GM19395 (cell line): ENCODE measurements around the gene MAPK11.
"Not testable (repeated sequence)": the region's sequence is repeated elsewhere in the genome, so short reads cannot be mapped to it uniquely, and the experiment has no call there.

Source experiments
- ATAC-seq: cut with Tn5 transposase; IDR thresholded peaks from one replicate; pipeline ENCODE4 v1.9.1; 2021; ENCODE audit warnings: mild to moderate bottlenecking, moderate library complexity; ENCODE audit not compliant: unreplicated experiment

The MAPK11 gene

DNA sequence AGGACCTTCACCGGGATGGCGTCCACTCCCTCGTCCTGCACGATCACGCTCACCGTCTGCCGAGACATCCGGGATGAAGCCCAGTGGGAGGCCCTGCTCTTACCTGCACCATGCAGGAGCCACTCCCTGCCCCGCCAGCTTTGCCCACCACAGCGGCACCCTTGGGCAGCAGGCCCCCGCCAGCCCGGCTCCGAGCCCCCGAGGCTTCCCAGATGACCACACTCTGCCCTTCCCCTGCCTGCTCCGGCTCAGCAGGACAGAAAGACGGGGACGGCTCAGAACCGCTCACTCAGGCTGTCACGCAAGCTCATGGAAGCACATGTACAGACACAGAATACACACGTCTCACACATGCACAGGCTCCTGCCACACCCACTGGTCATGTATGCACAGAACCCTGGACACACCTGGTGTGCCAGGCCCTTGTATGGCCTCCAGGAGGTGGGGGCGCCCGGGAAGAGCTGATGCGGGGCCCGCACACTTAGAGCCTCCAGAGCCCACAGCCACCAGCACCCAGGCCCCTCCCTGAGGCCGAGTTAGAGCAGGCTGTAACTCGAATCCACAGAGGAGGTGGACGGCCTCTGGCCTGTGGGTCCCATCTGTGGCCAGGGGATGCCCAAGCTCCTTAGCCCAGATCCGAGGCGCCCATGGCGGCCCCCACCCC lies 8.9 kb upstream of the MAPK11 start:
- no peak for ATAC-seq

DNA sequence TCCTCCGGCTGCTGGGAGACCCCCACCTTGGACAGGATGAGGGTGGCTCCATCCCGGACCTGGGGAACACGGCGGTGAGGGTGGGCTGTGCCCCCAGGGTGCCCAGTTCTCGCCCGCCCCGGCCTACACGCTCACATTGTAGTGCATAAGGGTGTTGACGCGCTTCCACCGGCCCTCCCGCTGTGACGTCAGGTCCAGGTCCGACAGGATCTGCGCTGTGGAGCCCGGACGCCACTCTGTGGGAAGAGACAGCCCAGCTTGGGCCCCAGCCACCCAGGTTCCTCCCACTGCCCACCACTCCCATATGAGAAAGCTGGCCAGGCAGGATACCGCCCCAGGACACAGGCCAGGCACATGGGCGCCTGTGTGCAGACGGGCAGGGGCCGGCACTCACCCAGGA lies 8.3 kb upstream of the MAPK11 start:
- ATAC-seq, result no peak

DNA sequence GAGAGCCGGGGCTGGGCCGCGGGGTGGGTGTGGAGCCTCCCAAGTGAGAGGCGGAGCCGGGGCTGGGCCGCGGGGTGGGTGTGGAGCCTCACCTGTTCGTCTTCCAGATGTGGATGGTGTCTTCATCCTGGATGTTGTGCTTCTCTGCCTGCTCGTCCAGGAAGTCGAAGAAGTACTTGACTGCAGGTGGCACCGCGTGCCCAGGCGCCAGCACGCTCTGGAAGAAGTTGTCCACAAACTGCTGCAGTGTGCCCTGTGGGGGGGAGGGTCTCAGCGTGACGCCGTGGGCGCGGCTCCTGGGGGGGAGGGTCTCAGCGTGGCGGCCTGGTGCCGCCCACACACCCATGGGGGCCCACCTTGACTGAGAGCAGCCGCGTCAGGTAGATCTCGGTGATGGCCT lies 7.6 kb upstream of the MAPK11 start:
- ATAC-seq, result no peak

DNA sequence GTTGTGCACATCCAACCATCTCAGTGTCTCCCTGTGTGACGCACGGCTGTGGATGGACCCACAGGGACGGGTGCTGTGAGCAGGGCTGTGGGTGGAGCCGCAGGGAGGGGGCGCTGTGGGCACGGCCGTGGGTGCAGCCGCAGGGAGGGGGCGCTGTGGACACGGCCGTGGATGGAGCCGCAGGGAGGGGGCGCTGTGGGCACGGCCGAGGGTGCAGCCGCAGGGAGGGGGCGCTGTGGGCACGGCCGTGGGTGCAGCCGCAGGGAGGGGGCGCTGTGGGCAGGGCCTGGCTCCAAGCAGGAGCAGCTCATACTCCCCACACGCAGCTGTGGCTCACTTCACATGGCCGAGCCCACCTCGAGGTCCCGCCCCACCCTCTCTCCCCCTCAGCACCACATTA lies 6.0 kb upstream of the MAPK11 start:
- ATAC-seq, result no peak

DNA sequence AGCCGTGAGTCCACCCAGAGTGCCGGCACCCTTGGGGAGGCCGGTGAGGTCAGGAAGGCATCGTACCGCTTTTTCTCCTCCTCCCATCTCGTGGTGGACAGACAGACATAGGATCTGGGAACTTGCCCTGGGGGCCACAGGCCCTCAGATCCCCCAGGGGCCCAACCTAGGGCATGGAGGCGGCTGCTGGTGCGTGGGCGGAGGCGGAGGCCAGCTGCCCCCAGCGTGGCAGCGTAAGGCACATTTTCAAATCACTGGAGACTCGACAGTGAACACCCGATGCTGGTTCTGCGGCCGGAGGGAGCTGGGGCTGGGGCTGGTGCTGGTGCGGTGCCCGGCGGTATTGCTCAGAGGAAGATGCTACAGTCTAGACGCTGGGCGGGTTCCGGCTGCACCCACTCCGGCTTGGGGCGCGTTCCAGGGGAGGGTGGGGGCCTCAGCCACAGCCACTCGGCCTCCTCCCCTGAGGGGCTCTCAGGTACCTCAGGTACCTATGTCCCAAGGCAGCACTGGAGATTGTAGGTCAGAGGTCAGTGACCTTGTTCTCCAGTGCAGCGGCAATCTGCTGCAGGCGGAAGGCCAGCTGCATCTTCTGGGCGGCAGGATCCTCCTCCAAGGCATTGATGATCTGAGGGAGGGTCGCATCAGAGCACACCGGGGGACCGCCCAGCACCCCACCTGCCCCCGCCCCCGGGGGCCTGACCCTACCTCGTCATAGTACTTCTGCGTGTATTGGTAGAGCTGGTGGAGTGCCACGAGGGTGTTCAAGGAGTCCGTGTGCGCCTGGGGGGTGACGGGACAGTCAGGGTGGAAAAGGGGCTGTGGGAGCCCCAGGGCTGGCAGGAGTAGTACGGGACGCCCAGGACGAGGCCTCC lies 5.2 kb upstream of the MAPK11 start:
- ATAC-seq, result no peak

DNA sequence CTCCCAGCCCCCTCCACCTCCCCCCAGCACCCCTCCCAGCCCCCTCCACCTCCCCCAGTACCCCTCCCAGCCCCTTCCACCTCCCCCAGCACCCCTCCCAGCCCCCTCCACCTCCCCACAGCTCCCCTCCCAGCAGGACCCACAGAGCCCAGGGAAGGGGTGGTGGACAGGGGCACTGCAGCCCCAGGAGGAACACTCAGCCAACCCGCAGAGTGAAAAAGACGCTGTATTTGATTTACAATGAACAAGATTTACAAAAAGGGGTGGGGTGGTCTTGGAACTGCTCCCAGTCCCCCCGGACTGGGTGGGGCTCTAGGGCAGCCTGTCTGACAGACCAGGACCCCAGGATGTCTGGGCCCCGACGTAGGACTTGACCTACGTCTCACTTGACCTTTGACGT lies 4.6 kb upstream of the MAPK11 start:
- no peak for ATAC-seq

DNA sequence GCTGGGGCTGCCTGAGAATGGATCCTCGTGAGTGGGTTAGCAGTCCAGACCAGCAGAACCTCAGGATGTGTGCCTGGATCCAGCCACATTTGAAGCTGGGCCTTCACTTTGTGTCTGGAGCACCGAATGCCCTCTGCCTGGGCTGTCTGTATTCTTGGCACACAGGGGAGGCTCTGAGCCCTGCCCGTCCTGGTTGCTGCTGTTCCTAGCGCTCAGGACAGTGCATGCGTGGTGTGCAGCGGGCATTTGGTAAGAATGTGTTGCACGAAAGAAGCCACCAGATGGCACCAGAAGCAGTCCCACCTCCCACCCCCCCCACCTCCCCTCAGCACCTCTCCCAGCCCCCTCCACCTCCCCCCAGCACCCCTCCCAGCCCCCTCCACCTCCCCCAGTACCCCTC lies 4.1 kb upstream of the MAPK11 start:
- no peak for ATAC-seq

DNA sequence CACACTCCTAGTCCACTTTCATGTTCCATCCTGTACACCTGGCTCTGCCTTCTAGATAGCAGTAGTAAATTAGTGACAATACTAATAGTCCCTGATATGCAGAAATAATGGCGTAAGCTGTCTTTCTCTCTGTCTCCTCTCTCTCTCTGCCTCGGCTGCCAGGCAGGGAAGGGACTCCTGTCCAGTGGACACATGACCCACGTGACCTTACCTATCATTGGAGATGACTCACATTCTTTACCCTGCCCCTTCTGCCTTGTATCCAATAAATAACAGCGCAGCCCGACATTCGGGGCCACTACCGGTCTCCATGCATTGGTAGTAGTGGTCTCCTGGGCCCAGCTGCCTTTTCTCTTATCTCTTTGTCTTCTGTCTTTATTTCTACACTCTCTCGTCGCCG lies 3.6 kb upstream of the MAPK11 start:
- not testable (repeated sequence) for ATAC-seq

DNA sequence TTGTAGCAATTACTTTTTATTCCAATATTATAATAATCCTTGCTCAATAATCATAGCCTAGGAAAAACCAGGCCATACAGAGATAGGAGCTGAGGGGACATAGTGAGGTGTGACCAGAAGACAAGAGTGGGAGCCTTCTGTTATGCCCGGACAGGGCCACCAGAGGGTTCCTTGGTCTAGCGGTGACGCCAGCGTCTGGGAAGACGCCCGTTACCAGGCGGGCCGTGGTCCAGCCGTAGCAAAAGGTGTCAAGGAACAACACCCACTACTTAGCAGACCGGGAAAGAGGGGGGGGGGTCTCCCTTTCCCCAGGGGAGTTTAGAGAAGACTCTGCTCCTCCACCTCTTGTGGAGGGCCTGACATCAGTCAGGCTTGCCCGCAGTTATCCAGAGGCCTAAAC lies 3.2 kb upstream of the MAPK11 start:
- not testable (repeated sequence) for ATAC-seq

DNA sequence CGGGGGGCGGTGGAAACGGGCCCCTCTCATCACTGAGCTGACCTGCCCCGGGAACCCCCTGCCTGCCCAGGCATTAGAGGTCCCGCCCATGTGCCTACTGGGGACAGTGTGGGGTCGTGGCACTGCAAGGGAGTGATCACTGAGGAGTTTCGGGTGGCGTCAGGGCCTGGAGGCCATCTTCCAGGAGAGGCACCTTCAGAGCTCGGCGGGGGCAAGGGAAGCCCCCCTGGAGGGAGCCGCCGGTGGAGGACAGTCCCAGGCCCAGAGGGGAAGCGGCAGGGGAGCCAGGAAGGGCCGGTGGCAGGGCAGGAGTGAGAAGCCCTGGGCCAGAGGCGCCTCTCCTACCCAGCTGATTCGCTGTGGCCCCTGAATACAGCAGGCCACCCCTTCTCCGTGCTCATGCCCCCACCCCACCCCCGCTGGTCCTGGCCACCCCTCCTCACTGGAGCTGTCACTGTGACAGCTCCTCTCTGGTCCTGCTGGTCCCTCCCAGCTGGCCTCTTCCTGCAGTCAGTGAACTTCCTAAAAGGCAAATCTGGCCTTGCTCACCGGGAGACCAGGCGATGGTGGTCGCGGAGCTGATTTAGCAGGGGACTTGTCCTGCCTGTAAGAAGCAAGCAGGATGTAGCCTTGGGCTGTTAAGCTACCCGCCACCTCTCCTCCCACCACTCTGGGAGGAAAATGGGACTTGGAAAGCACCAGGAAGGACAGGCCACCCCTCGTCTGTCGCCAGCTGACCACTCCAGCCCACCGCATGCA lies 2.0 kb upstream of the MAPK11 start:
- no peak for ATAC-seq

DNA sequence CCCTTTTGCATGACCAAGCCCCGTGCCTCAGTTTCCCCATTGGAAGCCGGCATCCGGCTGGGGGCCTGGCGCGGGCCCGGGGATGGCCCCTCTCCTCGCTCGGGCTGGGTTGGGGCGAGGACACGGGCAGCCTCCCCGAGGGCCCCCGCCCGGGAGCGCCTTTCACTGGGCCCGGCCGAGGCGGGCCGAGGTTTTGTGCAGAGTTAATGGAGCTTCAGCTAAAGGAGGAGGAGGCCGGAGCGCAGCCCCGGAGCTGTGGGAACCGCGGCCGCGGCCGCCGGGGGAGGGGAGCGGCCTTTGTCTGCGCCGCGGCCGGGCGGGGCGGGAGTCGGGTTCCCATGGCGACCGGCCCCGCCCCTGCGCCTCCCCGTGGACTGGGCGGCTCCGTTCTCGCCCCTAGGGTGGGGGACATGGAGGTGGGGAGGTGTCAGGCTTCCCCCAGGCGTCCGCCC lies 1.4 kb upstream of the MAPK11 start:
- no peak for ATAC-seq

DNA sequence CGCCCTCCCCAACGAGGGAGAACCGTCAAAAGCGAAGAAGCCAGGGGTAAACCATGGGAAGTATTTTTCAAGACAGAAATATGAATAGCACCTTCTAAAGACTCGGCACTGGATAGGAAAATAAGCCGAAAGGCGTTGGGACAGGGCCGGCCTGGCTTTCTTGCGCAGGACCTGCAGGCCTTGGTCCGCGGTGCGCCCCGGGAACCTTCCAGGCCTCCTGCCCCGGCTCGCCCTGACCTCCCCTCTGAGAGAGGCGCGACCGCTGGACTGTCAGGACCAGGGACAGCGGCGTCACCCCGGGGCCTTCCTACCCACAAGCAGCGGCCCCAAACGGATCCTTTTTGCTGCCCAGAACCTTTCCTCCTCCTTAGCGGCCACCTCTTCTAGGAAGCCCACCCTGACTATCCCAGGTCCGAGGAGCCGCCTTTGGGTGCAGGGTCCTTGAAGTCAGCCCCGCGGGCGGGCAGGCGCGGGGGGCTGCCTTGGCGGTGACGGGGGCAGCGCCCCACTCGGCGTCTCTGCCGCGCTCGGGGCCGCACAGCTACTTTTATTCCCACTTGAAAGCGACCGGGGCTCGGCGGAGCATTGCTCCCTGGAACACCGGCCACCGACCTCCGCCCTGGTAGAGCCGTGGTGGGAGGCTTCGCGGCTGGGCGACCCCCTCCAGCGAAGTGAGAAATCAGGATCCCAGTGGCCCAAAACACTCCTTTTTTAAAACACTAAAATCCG lies 650 bp upstream of the MAPK11 start:
- ATAC-seq, result no peak

DNA sequence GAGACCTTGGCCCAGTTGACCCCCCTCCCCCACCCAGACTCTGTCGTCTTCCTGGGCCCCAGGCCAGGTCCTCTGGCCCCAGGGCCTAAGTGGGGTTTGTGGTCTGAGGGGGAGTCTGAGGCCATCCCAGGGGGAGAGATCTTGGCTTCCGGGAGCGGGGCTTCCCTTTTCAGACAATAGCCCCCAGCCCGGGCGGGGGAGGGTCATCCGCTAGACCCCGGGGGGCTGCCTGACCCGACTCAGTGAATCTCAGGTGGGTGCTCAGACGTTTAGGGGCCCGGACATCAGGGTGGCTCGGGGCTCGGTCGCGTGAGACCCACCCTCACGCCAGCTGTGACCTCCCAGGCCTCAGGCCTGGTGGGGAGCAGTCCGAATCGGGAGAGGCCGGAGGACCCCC lies 609 bp downstream of the MAPK11 start:
- ATAC-seq, result no peak

DNA sequence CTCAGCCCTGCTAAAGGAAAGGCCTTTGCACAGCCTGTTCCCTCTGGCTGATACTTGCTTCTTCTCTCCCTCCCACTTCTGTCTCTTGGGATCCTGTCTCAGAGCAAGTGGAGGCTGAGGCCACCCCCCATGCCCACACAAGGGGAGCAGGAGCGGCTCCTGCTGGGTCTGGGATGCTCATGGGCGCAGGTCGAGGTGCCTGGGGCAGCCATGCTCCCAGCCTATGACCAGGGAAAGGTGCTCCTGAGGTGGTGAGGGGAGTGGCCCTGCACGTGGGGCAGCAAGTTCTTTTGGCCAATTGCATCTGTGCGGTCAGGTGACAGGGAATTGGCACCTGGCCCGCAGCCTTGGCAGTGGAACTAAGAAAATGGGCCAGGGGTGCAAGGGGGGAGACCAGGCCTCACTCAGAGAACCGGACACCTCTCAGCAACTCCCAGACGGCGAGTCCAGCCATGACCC lies 1.5 kb downstream of the MAPK11 start:
- ATAC-seq, result no peak

DNA sequence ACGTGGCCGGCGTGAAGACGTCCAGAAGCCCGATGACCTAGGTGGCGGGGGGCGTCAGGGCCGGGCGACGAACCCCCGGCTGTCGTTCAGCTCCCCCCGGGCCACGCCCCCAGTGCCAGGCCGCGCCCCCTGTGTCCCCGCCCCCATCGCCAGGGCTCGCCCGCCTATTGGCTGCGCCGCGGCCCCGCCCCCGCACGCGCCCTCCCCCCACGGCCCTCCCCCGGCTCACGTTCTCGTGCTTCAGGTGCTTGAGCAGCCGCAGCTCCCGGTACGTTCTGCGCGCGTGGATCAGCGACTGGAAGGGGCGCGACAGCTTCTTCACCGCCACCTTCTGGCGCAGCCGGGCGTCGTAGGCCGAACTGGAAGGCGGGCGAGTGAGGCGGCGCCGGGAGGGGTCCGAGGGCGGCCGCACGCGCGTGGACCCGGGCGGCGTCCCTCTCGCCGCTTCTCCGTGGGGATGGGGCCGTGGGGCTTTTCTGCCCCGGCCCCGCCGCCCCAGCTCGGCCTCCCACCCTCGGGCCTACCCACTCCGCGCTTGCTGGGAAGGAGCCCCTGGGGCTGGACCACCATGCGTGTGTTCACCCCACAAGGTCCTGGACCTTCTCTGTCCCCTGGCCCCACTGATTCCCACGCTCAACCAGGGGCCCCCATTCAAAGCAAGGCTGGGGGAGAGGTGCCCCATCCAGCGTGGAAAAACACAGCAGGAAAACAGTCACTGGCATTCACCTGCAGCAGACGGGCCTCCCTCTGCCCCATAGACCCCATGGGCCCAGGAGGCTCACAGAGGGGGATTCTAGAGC lies 2.4 kb downstream of the MAPK11 start:
- no peak for ATAC-seq

DNA sequence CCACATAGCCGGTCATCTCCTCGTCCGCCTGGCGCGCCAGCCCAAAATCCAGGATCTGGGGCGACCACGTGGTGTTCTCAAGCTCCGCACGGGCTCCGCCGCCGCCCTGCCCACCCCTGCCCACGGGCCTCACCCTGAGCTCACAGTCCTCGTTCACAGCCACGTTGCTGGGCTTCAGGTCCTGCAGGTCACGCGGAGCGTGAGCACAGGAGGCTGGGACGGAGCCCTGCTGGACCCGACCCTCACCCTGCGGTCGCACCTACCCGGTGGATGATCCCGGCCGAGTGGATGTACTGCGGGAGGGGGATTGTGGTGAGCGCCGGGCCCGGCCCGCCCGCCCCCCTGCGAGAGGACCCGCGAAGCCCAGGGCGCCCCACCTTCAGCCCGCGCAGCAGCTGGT lies 3.2 kb downstream of the MAPK11 start:
- ATAC-seq, result no peak

DNA sequence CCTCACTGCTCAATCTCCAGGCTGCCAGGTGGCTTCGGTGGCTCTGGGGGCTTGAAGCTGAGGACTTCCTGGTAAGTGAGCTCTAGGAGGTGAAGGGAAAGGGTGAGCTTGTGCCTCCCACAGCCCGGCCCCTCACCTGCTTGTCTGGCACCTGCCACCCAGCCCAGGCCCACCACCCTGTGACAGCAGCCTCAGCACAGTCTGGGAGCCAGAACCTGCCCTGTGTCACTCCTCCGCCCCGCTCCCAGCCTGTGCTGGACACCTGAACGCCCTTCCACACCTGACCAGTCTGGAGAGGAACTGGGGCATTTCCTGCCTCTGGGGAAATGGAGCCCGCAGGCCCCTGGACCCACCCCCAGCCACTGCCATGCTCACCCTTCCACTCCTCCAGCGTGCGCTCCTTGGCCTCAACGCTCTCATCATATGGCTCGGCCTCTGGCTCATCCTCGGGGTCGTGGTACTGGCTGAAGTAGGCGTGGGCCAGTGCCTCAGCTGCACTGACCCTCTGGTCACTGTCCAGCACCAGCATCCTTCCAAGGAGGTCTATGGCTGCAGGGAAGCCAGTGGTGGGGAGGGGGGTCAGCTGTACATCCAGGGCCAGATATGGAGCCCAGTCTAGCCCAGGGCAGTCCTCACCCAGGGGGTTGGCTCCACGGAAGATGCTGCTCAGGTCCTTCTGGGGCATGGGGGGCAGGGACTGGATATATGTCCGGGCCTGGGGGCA lies 5.1 kb downstream of the MAPK11 start:
- ATAC-seq, result no peak

DNA sequence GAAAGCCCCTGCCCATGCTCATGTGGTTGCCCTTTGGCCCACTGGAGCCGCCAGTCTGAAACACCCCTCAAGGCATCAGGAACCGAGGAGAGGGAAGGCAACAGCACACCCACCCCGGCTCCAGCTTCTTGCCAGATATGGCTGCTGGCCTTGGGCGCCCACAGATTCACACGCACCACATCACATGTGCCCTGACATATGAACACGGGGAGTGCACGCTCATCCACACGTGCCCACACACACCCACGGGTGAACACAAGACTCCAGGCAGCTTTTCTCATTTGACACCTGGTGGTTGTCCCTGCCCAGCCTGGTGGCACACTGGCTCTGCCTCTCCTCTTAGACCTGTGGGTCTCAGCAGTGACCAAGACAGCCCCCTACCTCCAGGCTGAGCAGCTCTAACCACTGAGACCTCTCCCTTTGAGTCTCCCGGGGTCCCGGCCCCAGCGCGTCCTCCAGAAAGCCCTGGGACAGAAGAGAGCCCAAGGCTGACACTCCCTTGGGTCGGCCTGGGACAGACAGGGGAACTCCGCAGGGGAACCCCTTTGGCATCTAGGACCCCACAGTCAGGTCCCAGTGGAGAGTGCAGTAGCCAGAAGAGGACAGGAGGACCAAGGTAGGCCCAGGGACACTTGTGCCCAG lies 6.0 kb downstream of the MAPK11 start:
- no peak for ATAC-seq
